Measurements from ENCODE around the gene DSP. TPM values are rescaled to one million over a fixed set of nuclear protein-coding genes. Genes with fewer than 3 reads are reported as not detected.
A peak's percentile ranks its signal among the peaks of the same experiment; 100 is the strongest.

Gene DSP
- total RNA-seq, 3 donors from 2014 or later = 2.1 to 165 (median 95.4) TPM

DNA sequence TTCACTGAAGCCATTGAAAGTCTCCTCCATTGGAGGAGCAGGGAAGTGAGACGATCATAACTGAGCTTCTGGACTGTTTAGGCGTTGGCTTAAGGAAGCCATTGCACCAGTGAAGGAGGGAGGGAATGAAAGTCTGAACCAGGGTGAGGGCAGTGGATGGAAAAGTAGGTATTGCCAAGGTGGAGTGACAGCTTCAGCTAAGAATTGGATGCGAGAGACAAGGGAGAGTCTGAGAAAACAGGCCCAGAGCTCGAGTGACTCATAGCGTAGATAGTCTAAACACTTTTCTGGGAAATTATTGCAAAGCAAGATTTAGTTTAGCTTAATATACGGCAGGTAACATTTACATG lies 4.5 kb downstream of the DSP start:
- H3K27ac ChIP-seq = peak overlapping the region; percentile 61 to 96
- DNase-seq (ENCODE audit: low spot score in 2 of 2) = no peak
- H3K27me3 ChIP-seq = no peaks in the 10 kb centered on the region
- no peaks in the 10 kb centered on the region for H3K36me3 ChIP-seq
- no peaks in the 10 kb centered on the region for H3K4me1 ChIP-seq
- H3K4me3 ChIP-seq = peak overlapping the region in 2 of 3 donors; percentile 1 to 13
- intact Hi-C loops (cut with DNase I; ENCODE audit: low total_unique reads) = no loop called here
- H3K9me3 ChIP-seq = no peaks in the 10 kb centered on the region
- TF ChIP-seq, protein P1, sequence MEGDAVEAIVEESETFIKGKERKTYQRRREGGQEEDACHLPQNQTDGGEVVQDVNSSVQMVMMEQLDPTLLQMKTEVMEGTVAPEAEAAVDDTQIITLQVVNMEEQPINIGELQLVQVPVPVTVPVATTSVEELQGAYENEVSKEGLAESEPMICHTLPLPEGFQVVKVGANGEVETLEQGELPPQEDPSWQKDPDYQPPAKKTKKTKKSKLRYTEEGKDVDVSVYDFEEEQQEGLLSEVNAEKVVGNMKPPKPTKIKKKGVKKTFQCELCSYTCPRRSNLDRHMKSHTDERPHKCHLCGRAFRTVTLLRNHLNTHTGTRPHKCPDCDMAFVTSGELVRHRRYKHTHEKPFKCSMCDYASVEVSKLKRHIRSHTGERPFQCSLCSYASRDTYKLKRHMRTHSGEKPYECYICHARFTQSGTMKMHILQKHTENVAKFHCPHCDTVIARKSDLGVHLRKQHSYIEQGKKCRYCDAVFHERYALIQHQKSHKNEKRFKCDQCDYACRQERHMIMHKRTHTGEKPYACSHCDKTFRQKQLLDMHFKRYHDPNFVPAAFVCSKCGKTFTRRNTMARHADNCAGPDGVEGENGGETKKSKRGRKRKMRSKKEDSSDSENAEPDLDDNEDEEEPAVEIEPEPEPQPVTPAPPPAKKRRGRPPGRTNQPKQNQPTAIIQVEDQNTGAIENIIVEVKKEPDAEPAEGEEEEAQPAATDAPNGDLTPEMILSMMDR (IDR thresholded peaks at IDR 0.05) = no peak
- TF ChIP-seq POLR2A (IDR thresholded peaks at IDR 0.05) = no peak
- no peak for TF ChIP-seq POLR2AphosphoS5 (IDR thresholded peaks at IDR 0.05)

DNA sequence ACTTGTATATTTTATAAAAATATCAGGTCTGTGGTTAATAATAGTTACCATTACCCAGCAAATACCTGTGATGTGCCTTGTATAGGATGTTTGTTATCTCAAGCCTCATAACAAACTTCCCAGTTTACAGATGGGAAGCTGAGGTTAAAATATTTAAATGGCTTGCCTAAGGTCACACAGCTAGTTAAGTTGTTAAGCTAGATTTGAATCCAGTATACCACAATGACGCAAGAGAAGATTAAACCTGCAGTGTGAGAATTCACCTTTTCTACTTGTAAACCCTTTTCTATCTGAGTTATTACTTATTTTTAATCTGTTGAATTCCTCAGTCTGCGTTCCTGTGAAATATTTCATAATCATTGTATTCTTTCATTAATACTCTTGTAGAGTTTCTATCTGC lies 4.9 kb downstream of the DSP start:
- intact Hi-C loops (cut with DNase I; ENCODE audit: low total_unique reads) = no loop called here
- peak overlapping the region; percentile 61 to 96 for H3K27ac ChIP-seq
- no peaks in the 10 kb centered on the region for H3K36me3 ChIP-seq
- TF ChIP-seq POLR2A (IDR thresholded peaks at IDR 0.05) (no peak), POLR2AphosphoS5 (IDR thresholded peaks at IDR 0.05) (no peak)
- TF ChIP-seq, protein P1 (IDR thresholded peaks at IDR 0.05) = no peak
- DNase-seq (ENCODE audit: low spot score in 2 of 2) = no peak
- H3K4me3 ChIP-seq = no peak overlapping the region
- no peaks in the 10 kb centered on the region for H3K4me1 ChIP-seq
- no peaks in the 10 kb centered on the region for H3K27me3 ChIP-seq
- H3K9me3 ChIP-seq = no peaks in the 10 kb centered on the region

DNA sequence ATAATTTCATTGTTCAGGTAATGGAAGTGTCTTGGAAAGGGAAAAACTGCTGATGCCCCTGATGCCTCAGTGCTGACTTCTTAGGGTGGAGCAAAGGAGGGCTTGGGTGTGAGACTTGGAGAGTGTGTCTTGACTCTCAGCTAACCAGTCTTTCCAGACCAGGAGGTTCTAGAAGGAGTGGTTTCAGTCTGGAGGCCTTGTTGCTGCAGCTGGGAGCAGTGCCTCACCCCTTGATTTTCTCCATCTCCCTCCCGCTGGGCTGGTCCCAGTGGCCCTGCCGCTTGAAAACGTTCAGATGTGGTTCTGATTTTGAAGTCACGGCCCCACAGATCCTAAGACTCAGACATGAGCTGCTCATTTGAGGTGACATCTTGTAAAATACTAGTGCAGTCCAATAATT lies 5.4 kb downstream of the DSP start:
- no peak for TF ChIP-seq POLR2A (IDR thresholded peaks at IDR 0.05)
- no peak for TF ChIP-seq POLR2AphosphoS5 (IDR thresholded peaks at IDR 0.05)
- TF ChIP-seq, protein P1 (IDR thresholded peaks at IDR 0.05) = no peak
- H3K36me3 ChIP-seq = no peaks in the 10 kb centered on the region
- no peaks in the 10 kb centered on the region for H3K9me3 ChIP-seq
- H3K27ac ChIP-seq = peak overlapping the region; percentile 1 to 96
- no peak overlapping the region for H3K4me3 ChIP-seq
- H3K27me3 ChIP-seq = no peaks in the 10 kb centered on the region
- no peaks in the 10 kb centered on the region for H3K4me1 ChIP-seq
- intact Hi-C loops (cut with DNase I; ENCODE audit: low total_unique reads) = no loop called here
- DNase-seq (ENCODE audit: low spot score in 2 of 2) = no peak

DNA sequence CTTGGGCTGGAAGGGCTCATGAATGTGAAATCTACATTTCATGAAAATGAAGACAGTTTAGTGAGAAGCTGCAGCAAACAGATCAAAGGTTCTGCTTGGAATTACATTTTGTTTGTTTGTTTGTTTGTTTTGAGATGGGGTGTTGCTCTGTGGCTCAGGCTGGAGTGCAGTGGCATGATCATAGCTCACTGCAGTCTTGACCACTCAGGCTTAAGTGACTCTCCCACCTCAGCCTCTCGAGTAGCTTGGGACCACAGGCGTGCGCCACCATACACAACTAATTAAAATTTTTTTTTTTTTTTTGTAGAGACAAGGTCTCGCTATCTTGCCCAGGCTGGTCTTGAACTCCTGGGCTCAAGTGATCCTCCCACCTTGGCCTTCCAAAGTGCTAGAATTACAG lies 5.8 kb downstream of the DSP start:
- H3K4me1 ChIP-seq = no peaks in the 10 kb centered on the region
- no peaks in the 10 kb centered on the region for H3K9me3 ChIP-seq
- no peak for TF ChIP-seq POLR2A (IDR thresholded peaks at IDR 0.05)
- TF ChIP-seq, protein P1 (IDR thresholded peaks at IDR 0.05) = no peak
- TF ChIP-seq POLR2AphosphoS5 (IDR thresholded peaks at IDR 0.05) = no peak
- intact Hi-C loops (cut with DNase I; ENCODE audit: low total_unique reads) = no loop called here
- H3K4me3 ChIP-seq = no peak overlapping the region
- no peak for DNase-seq (ENCODE audit: low spot score in 2 of 2)
- peak overlapping the region; percentile 1 to 96 for H3K27ac ChIP-seq
- H3K27me3 ChIP-seq = no peaks in the 10 kb centered on the region
- no peaks in the 10 kb centered on the region for H3K36me3 ChIP-seq

DNA sequence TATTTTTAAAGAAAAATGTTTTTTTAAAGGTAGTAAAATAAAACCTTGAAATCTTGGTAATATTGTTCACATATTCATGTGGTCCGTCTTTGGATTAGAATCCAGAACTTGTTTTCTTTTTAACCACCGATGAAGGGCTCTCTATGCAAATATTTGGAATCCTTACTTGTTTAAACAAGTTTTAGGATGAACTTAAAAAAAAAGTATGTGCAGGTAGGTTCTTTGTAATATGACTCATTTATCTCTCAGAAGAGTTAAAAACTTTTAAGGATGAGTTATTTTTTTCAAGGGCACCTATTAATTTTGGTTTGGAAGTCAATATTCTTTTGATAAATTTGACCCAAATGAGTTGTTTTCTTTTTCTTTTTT lies 8.9 kb downstream of the DSP start:
- Histone ChIP-seq H3K36me3 (no peaks in the 10 kb centered on the region), H3K9me3 (no peaks in the 10 kb centered on the region), H3K4me3 (no peak overlapping the region), H3K27me3 (no peaks in the 10 kb centered on the region), H3K27ac (peak overlapping the region in 1 of 2 donors; percentile 48), H3K4me1 (peaks cover 0 to 6% of the 10 kb centered on the region in 2 donors)
- no peak for TF ChIP-seq POLR2AphosphoS5 (IDR thresholded peaks at IDR 0.05)
- TF ChIP-seq, protein P1 (IDR thresholded peaks at IDR 0.05) = no peak
- no peak for TF ChIP-seq POLR2A (IDR thresholded peaks at IDR 0.05)
- DNase-seq (ENCODE audit: low spot score in 2 of 2) = no peak
- intact Hi-C loops (cut with DNase I; ENCODE audit: low total_unique reads) = no loop called here
